Mammary epithelial cell (primary cell): Measurements from ENCODE around the gene USP53.

Experiments used
- EZH2 ChIP-seq: IDR thresholded peaks from 2 replicates; pipeline ENCODE4 v1.6.1; 2012; ENCODE audit warnings: low read length, inconsistent platforms, borderline replicate concordance
- TF ChIP-seq, protein P1 (sequence below), 2 donors: IDR thresholded peaks in 1 of 2; conservative IDR thresholded peaks in 1 of 2; 2 replicates each; pipeline ENCODE4 v1.5.1; 2011 to 2012; ENCODE audit warnings: inconsistent platforms in 2 of 2, low read length in 2 of 2, mild to moderate bottlenecking in 2 of 2, control low read depth in 1 of 2, low read depth in 1 of 2; ENCODE audit not compliant: insufficient read depth in 1 of 2; ENCODE audit errors: extremely low read depth in 1 of 2

DNA sequence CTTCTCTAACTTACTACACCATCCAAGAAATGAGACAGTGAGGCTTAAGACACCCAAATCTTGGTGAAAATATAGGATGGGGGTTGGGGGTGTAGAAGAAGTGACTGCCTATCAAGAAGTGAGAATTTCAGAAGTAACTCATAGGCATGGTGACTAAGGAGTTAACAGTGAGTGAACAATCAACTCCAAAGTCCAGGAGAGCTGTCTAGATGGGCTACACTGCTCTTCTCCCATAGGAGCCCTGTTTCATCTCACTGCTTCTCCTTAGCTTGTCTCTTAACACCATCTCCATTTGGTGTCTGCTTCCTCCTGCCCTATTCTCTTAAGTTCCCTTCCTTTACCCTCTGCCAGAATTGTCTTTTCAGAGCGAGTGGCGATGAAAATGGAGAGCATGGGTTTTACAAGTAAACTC is 86.8 kb downstream of the USP53 start:
- TF ChIP-seq, protein P1, sequence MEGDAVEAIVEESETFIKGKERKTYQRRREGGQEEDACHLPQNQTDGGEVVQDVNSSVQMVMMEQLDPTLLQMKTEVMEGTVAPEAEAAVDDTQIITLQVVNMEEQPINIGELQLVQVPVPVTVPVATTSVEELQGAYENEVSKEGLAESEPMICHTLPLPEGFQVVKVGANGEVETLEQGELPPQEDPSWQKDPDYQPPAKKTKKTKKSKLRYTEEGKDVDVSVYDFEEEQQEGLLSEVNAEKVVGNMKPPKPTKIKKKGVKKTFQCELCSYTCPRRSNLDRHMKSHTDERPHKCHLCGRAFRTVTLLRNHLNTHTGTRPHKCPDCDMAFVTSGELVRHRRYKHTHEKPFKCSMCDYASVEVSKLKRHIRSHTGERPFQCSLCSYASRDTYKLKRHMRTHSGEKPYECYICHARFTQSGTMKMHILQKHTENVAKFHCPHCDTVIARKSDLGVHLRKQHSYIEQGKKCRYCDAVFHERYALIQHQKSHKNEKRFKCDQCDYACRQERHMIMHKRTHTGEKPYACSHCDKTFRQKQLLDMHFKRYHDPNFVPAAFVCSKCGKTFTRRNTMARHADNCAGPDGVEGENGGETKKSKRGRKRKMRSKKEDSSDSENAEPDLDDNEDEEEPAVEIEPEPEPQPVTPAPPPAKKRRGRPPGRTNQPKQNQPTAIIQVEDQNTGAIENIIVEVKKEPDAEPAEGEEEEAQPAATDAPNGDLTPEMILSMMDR (conservative IDR thresholded peaks at IDR 0.05 in 1 of 2, IDR thresholded peaks at IDR 0.05 in 1 of 2; ENCODE audit: extremely low read depth in 1 of 2, insufficient read depth in 1 of 2, low read depth in 1 of 2, low read length in 2 of 2) = no peak
- no peak for TF ChIP-seq EZH2
